ENCODE results near the gene JARID2.
"Not testable (repeated sequence)": the region's sequence is repeated elsewhere in the genome, so short reads cannot be mapped to it uniquely, and the experiment has no call there.

The JARID2 gene

DNA sequence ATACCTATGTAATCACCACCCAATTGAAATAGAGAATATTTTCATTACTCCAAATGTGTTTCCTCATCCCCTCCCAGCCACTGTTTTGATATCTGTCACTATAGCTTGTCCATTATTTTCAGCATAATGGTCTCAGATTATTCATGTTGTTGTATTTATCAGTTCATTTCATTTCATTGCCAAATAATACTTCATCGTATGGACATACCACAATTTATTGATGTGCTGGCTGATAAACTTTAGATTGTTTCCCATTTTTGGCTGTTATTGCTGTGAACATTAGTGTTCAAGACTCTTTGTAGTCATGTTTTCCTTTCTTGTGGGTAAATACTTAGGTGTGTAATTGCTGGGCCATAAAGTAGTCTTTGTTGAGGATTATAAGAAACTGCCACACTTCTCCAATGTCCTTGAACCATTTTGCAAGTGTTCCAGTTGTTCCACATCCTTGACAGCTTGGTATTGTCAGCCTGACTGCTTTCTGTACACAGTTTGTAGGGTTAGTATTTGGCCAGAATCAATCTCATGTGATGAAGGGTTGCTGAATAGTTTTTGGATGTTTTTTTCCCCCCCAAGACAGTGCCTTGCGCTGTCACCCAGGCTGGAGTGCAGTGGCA lies 44.3 kb downstream of the JARID2 start:
- DNase-seq (ENCODE audit: low spot score) = no peak

- no peak for DNase-seq (ENCODE audit: low spot score)
Measured at GRCh38 chr6:15290962-15291704, 45.3 kb downstream of the JARID2 start.

GRCh38 chr6:15292721-15293302 lies 46.9 kb downstream of the JARID2 start:
- DNase-seq (ENCODE audit: low spot score) = no peak

GRCh38 chr6:15293674-15294073 lies 47.8 kb downstream of the JARID2 start:
- no peak for DNase-seq (ENCODE audit: low spot score)

DNA sequence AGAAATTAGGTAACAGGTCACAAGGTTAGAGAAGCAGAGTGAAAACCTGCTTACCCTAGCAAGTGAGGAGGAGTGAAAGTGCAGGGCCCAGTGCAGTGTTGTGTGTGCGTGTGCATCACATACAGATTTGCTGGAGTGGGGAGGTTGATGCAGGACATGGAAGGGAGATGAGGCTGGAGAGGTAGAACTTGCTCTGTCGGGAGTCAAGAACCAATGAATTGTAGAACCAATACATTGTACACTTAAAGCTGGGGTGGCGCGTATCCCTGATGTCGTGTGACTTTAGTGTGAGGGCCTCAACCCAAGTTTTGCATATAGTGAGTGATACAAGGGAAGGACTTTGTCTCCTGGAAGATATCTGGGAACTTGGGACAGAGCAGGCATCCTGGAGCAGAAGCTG lies 48.6 kb downstream of the JARID2 start:
- no peak for DNase-seq (ENCODE audit: low spot score)

DNA sequence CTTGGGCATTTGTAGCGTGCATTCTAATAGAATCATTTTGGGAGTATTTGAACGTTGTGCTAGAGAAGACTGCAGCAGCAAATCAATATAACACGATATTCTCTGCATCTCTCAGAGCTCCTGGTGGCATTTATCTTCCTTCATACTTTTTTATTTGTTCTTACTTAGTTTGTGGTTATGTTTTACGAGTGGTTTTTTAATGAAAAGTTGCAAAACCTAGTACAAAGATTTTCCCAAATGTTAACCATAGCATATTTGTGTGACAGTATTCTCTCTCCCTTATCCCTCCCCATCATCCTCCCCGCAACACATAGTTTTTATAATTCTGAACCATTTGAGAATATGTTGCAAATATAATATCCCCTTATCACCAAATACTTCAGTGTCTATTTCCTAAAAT lies 50.4 kb downstream of the JARID2 start:
- no peak for DNase-seq (ENCODE audit: low spot score)

DNA sequence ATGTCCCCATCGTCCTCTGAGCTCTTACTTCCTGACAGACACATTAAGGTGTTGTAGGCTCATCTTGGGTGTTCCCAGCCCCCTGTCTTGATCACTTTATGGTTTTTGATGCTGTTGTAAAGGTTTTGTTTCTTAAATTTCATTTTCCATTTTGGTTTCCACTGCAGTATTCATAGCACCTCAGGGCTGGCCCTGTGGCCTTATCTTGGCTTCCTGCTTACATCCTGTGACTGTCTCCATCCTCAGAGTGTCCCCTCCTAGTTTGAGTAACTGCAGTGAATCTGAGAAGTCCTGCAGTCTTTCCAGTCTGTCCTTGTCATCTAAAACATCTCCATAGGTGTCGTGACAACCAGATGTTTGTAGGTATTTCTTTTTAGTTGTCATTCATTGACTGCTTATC lies 50.9 kb downstream of the JARID2 start:
- DNase-seq (ENCODE audit: low spot score) = no peak

DNA sequence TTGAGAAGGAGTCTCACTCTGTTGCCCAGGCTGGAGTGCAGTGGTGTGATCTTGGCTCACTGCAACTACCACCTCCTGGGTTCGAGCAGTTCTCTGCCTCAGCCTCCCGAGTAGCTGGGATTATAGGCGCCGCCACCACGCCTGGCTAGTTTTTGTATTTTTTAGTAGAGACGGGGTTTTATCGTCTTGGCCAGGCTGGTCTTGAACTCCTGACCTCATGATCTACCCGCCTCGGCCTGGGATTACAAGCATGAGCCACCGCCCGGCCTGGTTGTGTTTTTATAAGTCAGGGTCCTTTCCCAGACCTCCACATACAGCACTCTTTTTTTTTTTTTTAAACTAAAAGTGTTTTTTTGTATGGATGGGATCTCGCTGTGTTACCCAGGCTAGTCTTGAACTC lies 51.3 kb downstream of the JARID2 start:
- DNase-seq (ENCODE audit: low spot score) = not testable (repeated sequence)

GRCh38 chr6:15297895-15298590 lies 52.2 kb downstream of the JARID2 start:
- no peak for DNase-seq (ENCODE audit: low spot score)

GRCh38 chr6:15299430-15300131 lies 53.7 kb downstream of the JARID2 start:
- DNase-seq (ENCODE audit: low spot score) = peak; percentile 29

GRCh38 chr6:15301179-15302006 lies 55.5 kb downstream of the JARID2 start:
- DNase-seq (ENCODE audit: low spot score) = no peak

GRCh38 chr6:15303162-15303919 lies 57.5 kb downstream of the JARID2 start:
- DNase-seq (ENCODE audit: low spot score) = no peak

DNA sequence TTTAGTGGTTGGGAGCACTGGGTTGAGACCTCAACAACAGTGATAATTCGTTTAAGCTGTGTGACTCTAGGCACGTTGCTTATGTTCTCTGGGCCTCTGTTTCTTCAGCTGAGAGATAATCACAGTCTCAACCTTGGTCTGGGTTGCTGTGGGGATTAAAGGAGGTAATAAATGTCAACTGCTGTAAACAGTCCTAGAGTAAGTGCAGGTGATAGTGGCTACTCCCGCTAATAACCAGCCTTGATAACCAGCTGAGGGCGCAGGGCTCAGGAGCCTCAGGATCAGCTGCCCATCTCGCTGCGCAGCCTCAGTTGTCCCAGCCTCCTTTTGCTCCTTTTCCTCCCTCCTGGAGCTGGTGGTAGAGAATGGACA lies 58.0 kb downstream of the JARID2 start:
- no peak for DNase-seq (ENCODE audit: low spot score)

DNA sequence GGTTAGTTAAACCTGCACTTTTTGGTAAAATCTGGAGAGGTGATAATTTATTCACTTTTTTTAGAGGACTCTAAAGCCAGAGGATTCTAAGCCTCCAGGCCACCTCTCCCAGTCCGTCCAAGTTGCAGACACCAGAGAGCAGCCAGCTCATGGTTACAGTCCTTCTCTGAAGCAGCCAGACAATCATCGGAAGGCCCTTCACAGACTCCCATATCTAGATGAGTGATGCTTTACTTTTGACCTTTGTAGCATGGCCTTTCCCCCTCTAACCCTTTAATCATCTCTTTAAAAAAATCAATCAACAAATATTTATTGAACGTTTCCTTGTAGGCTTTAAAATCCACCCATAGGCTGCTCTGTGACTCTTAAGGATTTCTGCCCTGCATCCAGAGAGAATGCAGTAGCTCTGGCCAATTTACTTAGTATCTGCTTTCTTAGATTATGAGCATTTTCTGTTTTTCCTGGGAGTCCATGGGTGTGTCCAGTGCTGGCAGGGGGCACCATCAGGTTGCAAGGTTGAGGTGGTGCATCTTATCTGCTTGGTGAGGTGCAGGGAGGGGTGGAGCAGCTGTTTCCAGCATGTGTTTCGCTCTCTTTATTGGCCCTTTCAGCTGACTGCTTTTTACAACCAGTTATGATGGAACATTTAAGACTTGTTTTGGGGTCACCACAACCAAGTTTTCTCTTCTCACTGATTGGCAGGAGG lies 58.6 kb downstream of the JARID2 start:
- no peak for DNase-seq (ENCODE audit: low spot score)

DNA sequence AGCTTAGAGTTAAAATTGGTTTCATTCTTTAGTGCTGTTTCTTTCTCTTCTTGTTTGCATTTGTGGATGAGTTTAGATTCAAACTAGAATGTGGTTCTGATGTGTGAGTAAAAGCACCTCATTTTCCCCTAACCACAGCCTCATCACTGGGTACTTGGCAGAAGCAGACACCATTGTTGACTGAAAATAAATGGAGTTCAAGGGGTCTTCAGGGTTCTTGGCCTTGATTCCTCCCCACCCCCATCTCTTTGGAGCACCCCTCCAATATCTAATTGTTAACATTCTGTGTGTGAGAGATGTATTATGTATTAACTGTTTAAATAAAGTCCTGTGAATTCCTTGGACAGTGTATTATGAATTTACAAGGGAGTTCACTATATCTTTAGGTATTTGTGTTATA lies 59.6 kb downstream of the JARID2 start:
- DNase-seq (ENCODE audit: low spot score) = no peak

GRCh38 chr6:15305909-15306308 lies 60.0 kb downstream of the JARID2 start:
- DNase-seq (ENCODE audit: low spot score) = no peak

DNA sequence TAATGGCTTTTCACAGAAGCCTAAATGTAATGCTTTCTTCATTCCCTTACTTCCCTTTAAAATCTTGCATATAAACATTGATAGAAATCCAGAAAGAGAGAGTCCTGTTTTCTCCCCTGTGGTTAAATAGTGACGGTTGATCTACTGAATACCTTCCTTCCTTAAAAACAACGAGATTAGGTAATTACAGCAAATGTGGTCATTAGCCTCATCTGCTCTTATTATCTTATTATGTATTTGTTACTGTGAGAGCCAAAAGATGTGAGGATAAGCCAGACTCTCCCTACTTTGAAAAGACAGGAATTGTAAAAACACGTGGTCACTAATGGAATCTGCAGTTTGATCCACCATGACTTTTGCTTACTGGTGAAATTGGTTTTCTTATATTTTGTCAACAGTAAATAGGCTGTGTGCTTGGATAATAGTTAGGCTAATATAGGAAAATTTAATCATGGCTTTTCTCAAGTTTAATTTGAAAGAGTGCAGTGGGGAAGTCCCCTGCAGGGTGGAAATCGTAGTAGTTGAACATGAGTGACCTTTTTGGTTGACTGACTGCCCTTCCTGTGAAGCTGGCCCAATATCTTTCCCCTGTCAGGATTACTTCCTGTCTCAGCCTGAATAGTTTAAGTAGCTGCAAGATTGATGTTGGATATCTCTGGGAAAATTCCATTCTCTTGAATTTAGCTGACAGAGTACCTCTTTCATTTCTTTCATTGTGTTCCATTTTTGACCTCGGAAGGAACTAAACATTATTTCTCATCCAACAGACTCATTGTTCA lies 62.8 kb downstream of the JARID2 start:
- no peak for DNase-seq (ENCODE audit: low spot score)

GRCh38 chr6:15309611-15310283 lies 63.9 kb downstream of the JARID2 start:
- no peak for DNase-seq (ENCODE audit: low spot score)

- DNase-seq (ENCODE audit: low spot score) = peak; percentile 65
Measured at GRCh38 chr6:15310680-15311079, 64.8 kb downstream of the JARID2 start.

Measured in AG20443 (cell line).